NCI-H1105 (cell line): ENCODE measurements around the gene HSP90AB1.

Source experiments
- DNase-seq: peaks from one replicate; lab custom pipeline; 2025; lab: John Stamatoyannopoulos, UW

Gene HSP90AB1

GRCh38 chr6:44289726-44290260 lies 42.9 kb downstream of the HSP90AB1 start:
- no peak for DNase-seq

DNA sequence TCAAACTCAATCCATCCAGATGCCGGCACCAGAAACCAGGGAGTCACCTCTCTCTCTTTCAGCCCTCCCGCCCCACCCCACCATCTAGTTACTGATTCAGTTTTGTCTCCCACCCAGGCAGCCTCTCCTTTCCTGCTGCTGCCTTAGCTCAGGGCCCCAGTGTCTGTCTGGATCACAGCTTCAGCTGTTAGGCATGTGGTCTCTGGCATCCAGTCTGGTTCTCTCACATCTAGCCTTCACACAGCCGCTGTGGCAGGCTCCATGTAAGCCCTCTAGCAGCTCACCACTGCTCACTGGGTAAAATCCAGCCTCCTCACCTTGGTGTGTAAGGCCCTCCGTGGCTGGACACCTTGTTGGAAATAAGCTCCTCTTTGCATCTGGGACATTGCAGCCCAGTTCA lies 44.9 kb downstream of the HSP90AB1 start:
- DNase-seq: no peak

DNA sequence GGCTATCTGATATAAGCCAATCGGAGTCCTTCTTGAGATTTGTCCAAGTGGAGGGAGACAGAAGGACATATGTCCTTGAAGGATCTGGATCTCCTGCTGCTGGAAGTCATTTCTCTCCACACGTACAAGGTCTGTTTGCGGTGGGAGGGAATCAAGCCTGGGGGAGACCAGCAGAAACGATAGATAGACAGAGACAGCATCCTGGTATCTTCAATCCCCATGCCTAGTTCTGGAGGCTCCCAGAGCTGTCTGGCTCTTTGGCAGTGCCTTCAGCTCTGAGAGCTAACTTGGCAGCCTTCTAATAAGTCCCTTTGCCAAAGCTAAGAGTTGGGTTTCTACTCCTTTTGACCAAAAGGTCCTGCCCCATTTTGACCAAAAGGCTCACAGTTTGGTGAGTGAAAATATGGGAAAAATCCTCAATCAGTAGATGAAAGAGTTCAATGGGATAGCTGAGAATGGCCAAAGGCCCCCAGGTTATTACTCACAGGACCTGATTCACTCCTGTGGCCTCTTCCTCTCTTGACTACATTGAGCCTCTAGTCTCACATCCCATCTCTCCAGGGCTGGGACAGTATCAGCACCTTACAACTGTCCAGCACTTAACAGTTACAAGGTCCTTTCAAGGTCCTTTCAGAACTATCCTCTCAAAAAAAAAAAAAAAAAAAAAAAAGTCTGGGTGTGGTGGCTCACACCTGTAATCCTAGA lies 45.9 kb downstream of the HSP90AB1 start:
- DNase-seq: no peak

DNA sequence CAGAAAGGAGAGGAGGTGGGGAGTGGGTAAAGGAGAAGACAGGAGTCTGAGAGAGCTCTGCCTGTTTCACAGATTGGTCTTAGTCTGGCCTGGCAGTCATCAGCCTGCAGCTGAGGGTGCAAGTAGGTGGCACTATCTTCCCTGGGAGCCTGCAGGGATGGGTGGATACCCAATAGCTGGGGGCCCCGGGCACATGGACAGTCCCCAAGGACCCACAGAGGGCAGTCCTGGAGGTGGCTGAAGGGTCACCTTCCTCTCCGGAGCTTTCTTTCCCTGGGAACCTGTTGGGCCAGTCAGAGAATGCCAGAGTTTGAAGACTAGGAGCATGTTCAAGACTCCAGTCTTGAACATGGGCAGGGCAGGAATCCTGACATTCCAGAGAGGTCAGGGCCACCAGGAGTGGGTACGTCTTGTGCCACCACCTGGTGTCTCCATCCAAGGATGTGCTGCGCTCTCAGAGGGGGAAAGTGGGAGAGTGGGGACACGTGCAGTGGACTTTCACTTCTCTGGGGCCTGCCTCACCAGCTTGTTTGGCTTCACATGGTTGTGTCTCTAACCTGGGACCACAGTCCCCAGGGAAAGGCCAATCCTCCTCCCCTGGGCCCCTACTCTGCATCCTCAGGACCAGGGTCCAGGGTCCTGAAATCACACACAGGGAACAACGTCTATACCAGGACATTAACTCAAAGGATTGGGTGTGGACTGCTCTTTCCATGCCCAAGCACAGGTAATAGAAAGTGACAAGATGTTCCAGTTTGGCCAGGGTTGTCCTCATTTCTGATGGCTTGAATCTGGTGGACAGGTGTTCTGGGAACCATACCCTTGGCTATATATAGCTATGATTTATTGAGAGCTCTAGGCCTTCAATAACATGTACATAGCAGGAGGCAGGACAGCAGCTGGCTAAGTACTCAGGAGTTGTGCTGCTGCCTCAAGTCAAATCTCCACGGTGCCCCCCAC lies 48.2 kb downstream of the HSP90AB1 start:
- no peak for DNase-seq

DNA sequence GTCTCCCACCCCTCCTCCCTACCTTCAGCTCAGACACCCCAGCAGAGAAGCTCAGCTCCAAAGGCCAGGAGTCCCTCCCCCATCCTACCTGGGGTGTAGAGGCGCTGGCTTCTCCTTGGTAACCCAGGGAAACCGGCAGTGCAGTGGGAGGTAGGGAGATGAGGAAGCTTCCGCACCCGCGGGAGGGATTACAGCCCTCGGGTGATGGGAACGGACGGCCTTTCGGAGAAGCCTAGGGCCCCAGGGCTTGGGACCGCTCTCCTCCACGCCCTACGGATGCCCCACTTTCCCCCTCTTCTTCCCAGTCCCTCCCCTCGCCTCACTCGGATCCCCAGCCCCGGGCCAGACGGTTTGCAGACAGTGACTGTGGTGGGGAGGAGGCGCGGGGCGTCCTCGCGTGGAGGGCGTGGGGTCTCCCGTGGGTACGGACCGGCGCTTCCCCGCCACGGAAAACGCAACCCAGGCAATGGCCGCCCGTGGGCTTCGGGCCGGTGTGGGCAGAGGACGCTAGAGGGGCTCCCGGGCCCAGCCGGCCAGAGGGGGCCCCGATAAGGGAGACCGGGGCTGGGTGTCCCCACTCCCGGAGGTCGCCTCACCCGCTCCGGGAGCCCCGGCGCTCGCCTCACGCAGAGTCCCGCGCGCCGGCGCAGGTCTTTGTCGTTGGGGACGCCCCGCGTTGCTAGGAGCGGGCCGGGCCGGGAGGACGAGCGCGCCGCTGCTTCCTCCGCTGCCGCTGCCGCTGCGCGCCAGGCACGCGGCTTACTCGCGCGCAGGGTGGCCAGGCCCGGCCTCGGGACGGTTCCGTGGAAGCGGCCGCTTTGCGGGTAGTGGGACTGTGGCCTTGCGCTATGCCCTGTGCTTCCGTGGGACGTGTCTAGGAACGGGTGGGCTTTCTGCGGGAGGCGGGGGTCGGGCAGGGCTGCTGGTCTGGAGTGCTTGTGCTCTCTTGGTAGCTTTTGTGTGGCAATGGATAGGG lies 50.5 kb downstream of the HSP90AB1 start:
- peak; percentile 58 for DNase-seq

GRCh38 chr6:44298055-44298803 lies 51.3 kb downstream of the HSP90AB1 start:
- DNase-seq: no peak

DNA sequence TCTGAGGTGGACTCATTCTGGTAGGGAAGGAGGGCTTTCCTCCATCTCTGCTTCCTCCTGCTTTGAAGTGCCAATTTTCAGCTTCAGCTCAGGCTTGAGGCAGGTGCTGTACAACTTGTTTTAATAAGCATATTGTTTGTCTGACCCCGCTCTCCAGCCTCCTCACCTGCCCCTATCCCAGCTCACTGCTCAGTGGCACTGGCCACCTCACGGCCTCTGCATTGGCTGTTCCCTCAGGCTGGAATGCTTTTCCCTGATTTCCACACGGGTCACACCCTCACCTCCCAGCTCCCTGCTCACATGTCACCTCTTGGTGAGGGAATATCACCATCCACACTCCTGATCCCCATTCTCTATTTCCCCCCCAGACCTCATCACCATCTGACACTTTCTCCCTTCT lies 52.0 kb downstream of the HSP90AB1 start:
- no peak for DNase-seq

- DNase-seq: no peak
Measured at GRCh38 chr6:44300292-44300823, 53.5 kb downstream of the HSP90AB1 start.

DNA sequence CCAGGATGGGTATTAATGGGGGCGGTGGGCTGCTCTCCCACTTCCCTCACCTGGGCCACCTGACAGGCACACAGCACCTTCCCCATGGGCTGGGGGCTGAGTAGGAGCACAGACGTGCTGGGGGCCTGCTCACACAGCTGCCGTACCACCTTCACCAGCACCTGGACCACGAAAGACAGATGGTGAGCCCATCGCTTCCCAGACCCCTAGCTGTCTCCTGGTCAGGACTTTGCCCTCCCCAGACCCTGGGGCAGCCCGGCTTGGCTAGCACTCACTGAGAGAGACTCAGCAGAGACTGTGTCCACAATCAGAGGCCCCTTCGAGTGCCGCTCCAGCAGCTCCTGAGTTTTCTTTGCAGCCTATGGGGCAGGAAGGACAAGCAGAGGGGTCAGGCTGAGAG lies 54.2 kb downstream of the HSP90AB1 start:
- no peak for DNase-seq

GRCh38 chr6:44301782-44302564 lies 55.1 kb downstream of the HSP90AB1 start:
- DNase-seq: no peak

DNA sequence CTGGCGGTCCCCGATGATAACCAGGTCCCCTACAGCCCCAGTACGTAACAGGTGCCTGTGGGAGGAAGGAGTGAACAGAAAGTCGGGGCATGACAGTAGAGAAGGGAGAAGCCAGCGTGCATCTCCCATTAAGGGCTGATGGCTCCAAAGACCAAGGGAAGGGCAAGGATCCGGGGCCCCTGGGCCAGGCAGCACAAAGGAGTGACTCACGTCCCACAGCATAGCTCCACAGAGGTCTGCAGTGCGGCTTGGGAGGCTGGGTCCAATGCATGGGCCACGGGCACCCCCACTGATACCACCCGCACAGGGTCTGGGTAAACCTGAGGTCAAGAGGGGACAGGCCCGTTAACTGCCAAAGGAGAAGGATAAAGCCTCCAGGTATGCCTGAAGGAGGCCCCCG lies 56.0 kb downstream of the HSP90AB1 start:
- no peak for DNase-seq
